Activated CD8-positive, alpha-beta memory T cell treated with anti-CD3 and anti-CD28 coated beads, Interleukin-2, amount 50 U/mL, for 48 hours (primary cell): ENCODE results near the gene XRCC4.
"Not testable (repeated sequence)": the region's sequence is repeated elsewhere in the genome, so short reads cannot be mapped to it uniquely, and the experiment has no call there.

ENCODE experiments used
- DNase-seq: peaks from one replicate; pipeline ENCODE4 v3.0.0-alpha.2; 2020

The XRCC4 gene

GRCh38 chr5:83124593-83124992 lies 47.2 kb downstream of the XRCC4 start:
- no peak for DNase-seq

GRCh38 chr5:83125560-83125959 lies 48.2 kb downstream of the XRCC4 start:
- no peak for DNase-seq

- no peak for DNase-seq
Observed at GRCh38 chr5:83126501-83126900, 49.2 kb downstream of the XRCC4 start.

- no peak for DNase-seq
Observed at GRCh38 chr5:83133797-83134196, 56.5 kb downstream of the XRCC4 start.

GRCh38 chr5:83142526-83142925 lies 65.2 kb downstream of the XRCC4 start:
- no peak for DNase-seq

GRCh38 chr5:83145241-83145640 lies 67.9 kb downstream of the XRCC4 start:
- DNase-seq = no peak

- DNase-seq = no peak
Observed at GRCh38 chr5:83145882-83146331, 68.6 kb downstream of the XRCC4 start.

GRCh38 chr5:83146441-83146840 lies 69.1 kb downstream of the XRCC4 start:
- no peak for DNase-seq

GRCh38 chr5:83147593-83147992 lies 70.2 kb downstream of the XRCC4 start:
- no peak for DNase-seq

- DNase-seq = no peak
Observed at GRCh38 chr5:83148370-83148769, 71.0 kb downstream of the XRCC4 start.

GRCh38 chr5:83149671-83150070 lies 72.3 kb downstream of the XRCC4 start:
- no peak for DNase-seq

- no peak for DNase-seq
Observed at GRCh38 chr5:83151821-83152220, 74.5 kb downstream of the XRCC4 start.

- not testable (repeated sequence) for DNase-seq
Observed at GRCh38 chr5:83152996-83153395, 75.6 kb downstream of the XRCC4 start.

GRCh38 chr5:83156001-83156400 lies 78.7 kb downstream of the XRCC4 start:
- no peak for DNase-seq

- DNase-seq = no peak
Observed at GRCh38 chr5:83157163-83157562, 79.8 kb downstream of the XRCC4 start.

- no peak for DNase-seq
Observed at GRCh38 chr5:83162601-83163000, 85.3 kb downstream of the XRCC4 start.

- no peak for DNase-seq
Observed at GRCh38 chr5:83167538-83167937, 90.2 kb downstream of the XRCC4 start.

GRCh38 chr5:83169571-83170337 lies 92.4 kb downstream of the XRCC4 start:
- DNase-seq = no peak

- DNase-seq = no peak
Observed at GRCh38 chr5:83172011-83172410, 94.7 kb downstream of the XRCC4 start.

GRCh38 chr5:83172655-83173054 lies 95.3 kb downstream of the XRCC4 start:
- DNase-seq = no peak

GRCh38 chr5:83173826-83174225 lies 96.5 kb downstream of the XRCC4 start:
- no peak for DNase-seq

GRCh38 chr5:83177803-83178202 lies 100.5 kb downstream of the XRCC4 start:
- DNase-seq = no peak

GRCh38 chr5:83179966-83180365 lies 102.6 kb downstream of the XRCC4 start:
- no peak for DNase-seq

- no peak for DNase-seq
Observed at GRCh38 chr5:83184534-83184933, 107.2 kb downstream of the XRCC4 start.

- no peak for DNase-seq
Observed at GRCh38 chr5:83192947-83193346, 115.6 kb downstream of the XRCC4 start.
